OCI-LY7 (cell line): ENCODE measurements around the gene PTH2. TPM values are rescaled to one million over a fixed set of nuclear protein-coding genes. Genes with fewer than 3 reads are reported as not detected.

Experiments
- BruUV-seq: library from RNA; stranded (reverse); fragments of 400-500 nt; replicated peaks from 2 replicates; lab custom pipeline; 2021; lab: Mats Ljungman, UMichigan
- CTCF ChIA-PET: fragments of 300-600 bp; sonication (Branson Sonifier 250); formaldehyde crosslinking; loops from one replicate; lab custom pipeline; 2022; ENCODE audit warnings: antibody characterized with exemption; ENCODE audit not compliant: unreplicated experiment; lab: Charles Lee
- POLR2A ChIA-PET: fragments of 300-600 bp; sonication (Branson Sonifier 250); formaldehyde crosslinking; loops from one replicate; lab custom pipeline; 2022; ENCODE audit warnings: antibody characterized with exemption; lab: Charles Lee
- DNase-seq: peaks from one replicate; pipeline ENCODE4 v3.0.0-alpha.2; 2015; ENCODE audit warnings: low spot score
- H2AFZ ChIP-seq: fragments of 200-600 bp; sonication (generic), shearing (Covaris generic); 2 replicates; pipeline ENCODE4 v1.6.1; 2014; ENCODE audit warnings: mild to moderate bottlenecking, antibody characterized with exemption, low read length, moderate library complexity
- H3K27ac ChIP-seq: fragments of 200-600 bp; sonication (generic); 2 replicates; pipeline ENCODE4 v1.5.1; 2014; ENCODE audit warnings: mixed run types, low read depth, mild to moderate bottlenecking, moderate library complexity, low read length, inconsistent platforms; ENCODE audit not compliant: poor library complexity, severe bottlenecking
- H3K36me3 ChIP-seq: fragments of 200-600 bp; sonication (generic); 2 replicates; pipeline ENCODE4 v1.6.1; 2014; ENCODE audit warnings: mild to moderate bottlenecking, antibody characterized with exemption, low read length, moderate library complexity, mixed read lengths; ENCODE audit not compliant: insufficient read depth
- H3K4me1 ChIP-seq: fragments of 200-600 bp; sonication (generic); 2 replicates; pipeline ENCODE4 v1.5.1; 2014; ENCODE audit warnings: mild to moderate bottlenecking, low read length; ENCODE audit not compliant: insufficient read depth, poor library complexity, severe bottlenecking
- H3K4me2 ChIP-seq: fragments of 200-600 bp; sonication (generic); 2 replicates; pipeline ENCODE4 v1.6.1; 2014; ENCODE audit warnings: mild to moderate bottlenecking, low read length
- H3K4me3 ChIP-seq: fragments of 200-600 bp; sonication (generic); 2 replicates; pipeline ENCODE4 v1.5.1; 2014; ENCODE audit warnings: mild to moderate bottlenecking, low read depth, low read length; ENCODE audit not compliant: poor library complexity, severe bottlenecking
- H3K79me2 ChIP-seq: fragments of 200-600 bp; sonication (generic); 2 replicates; pipeline ENCODE4 v1.6.1; 2016; ENCODE audit warnings: low read depth, mild to moderate bottlenecking, low read length, moderate library complexity, mixed read lengths; ENCODE audit not compliant: insufficient read depth
- H3K9me2 ChIP-seq: fragments of 200-600 bp; sonication (generic); 2 replicates; pipeline ENCODE4 v1.6.1; 2016; ENCODE audit warnings: mild to moderate bottlenecking, low read length, mixed read lengths; ENCODE audit not compliant: insufficient read depth
- H3K9me3 ChIP-seq: fragments of 200-600 bp; sonication (generic); 2 replicates; pipeline ENCODE4 v1.6.1; 2014; ENCODE audit warnings: mild to moderate bottlenecking, mixed run types, low read length, mixed read lengths
- H4K20me1 ChIP-seq: fragments of 200-600 bp; sonication (generic); 2 replicates; pipeline ENCODE4 v1.6.1; 2014; ENCODE audit warnings: mild to moderate bottlenecking, antibody characterized with exemption, low read length, moderate library complexity, mixed read lengths; ENCODE audit not compliant: insufficient read depth
- CTCF ChIP-seq: fragments of 200-600 bp; sonication (generic); conservative IDR thresholded peaks from 2 replicates; pipeline ENCODE4 v1.5.1; 2014; ENCODE audit warnings: mild to moderate bottlenecking, antibody characterized with exemption, low read length, moderate library complexity, mixed read lengths
- EZH2phosphoT487 ChIP-seq: fragments of 200-600 bp; sonication (generic); IDR thresholded peaks from 2 replicates; pipeline ENCODE4 v1.6.1; 2018; ENCODE audit warnings: low read depth, borderline replicate concordance, mild to moderate bottlenecking, mixed run types, antibody characterized with exemption, low read length, moderate library complexity, mixed read lengths
- intact Hi-C: fragments of 100-400 bp; cut with micrococcal nuclease; formaldehyde crosslinking; loops from one replicate; pipeline ENCODE4 v1.10.0; 2022; ENCODE audit not compliant: unreplicated experiment
- total RNA-seq, 2 experiments: library from RNA; depleted of rRNA in 1 of 2; stranded (reverse); fragments of >200 nt in 1 of 2; shearing (Covaris generic) in 1 of 2; gene quantifications; 2 replicates each; pipeline ENCODE4 v1.2.3, GENCODE V29; 2014 to 2022

The PTH2 gene
- total RNA-seq, 2 experiments from 2014 or later, result 0.66 to 1.7 TPM

GRCh38 chr19:49428547-49429451, 5.6 kb upstream of the PTH2 start:
- DNase-seq, result no peak
- no peak overlapping the region for H3K27ac ChIP-seq
- H3K36me3 ChIP-seq, result no peaks in the 10 kb centered on the region
- no peaks in the 10 kb centered on the region for H4K20me1 ChIP-seq
- no peaks in the 10 kb centered on the region for H3K9me2 ChIP-seq
- ChIA-PET CTCF (interaction anchor here (0.6 kb wide), 1 partner anchor 11 kb away, joined by 3 read pairs; no protein-coding TSS in a partner anchor), POLR2A (interaction anchor here (0.8 to 1.9 kb wide), 2 partner anchors 17 to 36 kb away, joined by 5 to 10 read pairs; no protein-coding TSS in a partner anchor)
- BruUV-seq, result no TSS peak
- H3K79me2 ChIP-seq, result no peaks in the 10 kb centered on the region
- no peaks in the 10 kb centered on the region for H3K9me3 ChIP-seq
- TF ChIP-seq EZH2phosphoT487, result no peak
- no peak for TF ChIP-seq CTCF
- no peak overlapping the region for H3K4me3 ChIP-seq
- no peak overlapping the region for H2AFZ ChIP-seq
- no peak overlapping the region for H3K4me2 ChIP-seq
- H3K4me1 ChIP-seq, result peaks cover 58% of the 10 kb centered on the region
- intact Hi-C loops, result no loop called here

- DNase-seq, result no peak
- BruUV-seq, result no TSS peak
- no peak for TF ChIP-seq CTCF
- TF ChIP-seq EZH2phosphoT487, result no peak
- Histone ChIP-seq H3K9me2 (no peaks in the 10 kb centered on the region), H3K4me2 (peak overlapping the region; percentile 55), H2AFZ (peak overlapping the region; percentile 71; the same call in 1 of the 2 replicates), H3K79me2 (no peaks in the 10 kb centered on the region), H4K20me1 (no peaks in the 10 kb centered on the region), H3K27ac (no peak overlapping the region), H3K36me3 (no peaks in the 10 kb centered on the region), H3K9me3 (no peaks in the 10 kb centered on the region), H3K4me1 (peaks cover 64% of the 10 kb centered on the region), H3K4me3 (no peak overlapping the region)
- ChIA-PET POLR2A (no interaction called here), CTCF (no interaction called here)
- intact Hi-C loops, result no loop called here
Measured at GRCh38 chr19:49427855-49428546, 4.8 kb upstream of the PTH2 start.
